Amniotic stem cell (primary cell): ENCODE data around the gene TNFRSF1B.

Experiments used
- DNase-seq: peaks from one replicate; lab custom pipeline; 2025; lab: John Stamatoyannopoulos, UW

The TNFRSF1B gene

GRCh38 chr1:12142141-12142823, 24.5 kb upstream of the TNFRSF1B start:
- no peak for DNase-seq

- no peak for DNase-seq
Observed at GRCh38 chr1:12142891-12143630, 23.7 kb upstream of the TNFRSF1B start.

- DNase-seq, result peak; percentile 92
Observed at GRCh38 chr1:12143631-12144155, 23.1 kb upstream of the TNFRSF1B start.

GRCh38 chr1:12144236-12144635, 22.6 kb upstream of the TNFRSF1B start:
- no peak for DNase-seq

GRCh38 chr1:12144969-12145368, 21.8 kb upstream of the TNFRSF1B start:
- no peak for DNase-seq

- no peak for DNase-seq
Observed at GRCh38 chr1:12145616-12146342, 21.0 kb upstream of the TNFRSF1B start.

GRCh38 chr1:12146343-12147112, 20.3 kb upstream of the TNFRSF1B start:
- DNase-seq, result no peak

GRCh38 chr1:12147201-12147701, 19.5 kb upstream of the TNFRSF1B start:
- DNase-seq, result no peak

- DNase-seq, result no peak
Observed at GRCh38 chr1:12148160-12148957, 18.4 kb upstream of the TNFRSF1B start.

- DNase-seq, result no peak
Observed at GRCh38 chr1:12148958-12149790, 17.6 kb upstream of the TNFRSF1B start.

GRCh38 chr1:12149791-12150175, 17.0 kb upstream of the TNFRSF1B start:
- DNase-seq, result no peak

- DNase-seq, result no peak
Observed at GRCh38 chr1:12150456-12151200, 16.2 kb upstream of the TNFRSF1B start.

GRCh38 chr1:12151465-12151864, 15.3 kb upstream of the TNFRSF1B start:
- DNase-seq, result no peak

GRCh38 chr1:12152113-12152891, 14.5 kb upstream of the TNFRSF1B start:
- no peak for DNase-seq

GRCh38 chr1:12153181-12153785, 13.5 kb upstream of the TNFRSF1B start:
- peak; percentile 55 for DNase-seq

GRCh38 chr1:12155328-12155727, 11.5 kb upstream of the TNFRSF1B start:
- DNase-seq, result no peak

- no peak for DNase-seq
Observed at GRCh38 chr1:12157366-12158231, 9.2 kb upstream of the TNFRSF1B start.
